Activated CD8-positive, alpha-beta memory T cell treated with anti-CD3 and anti-CD28 coated beads, Interleukin-2, amount 10 ng/mL, durations not matched to agents 7 days and 5 days (primary cell): ENCODE data around the gene LMO4. TPM values are rescaled to one million over a fixed set of nuclear protein-coding genes. Genes with fewer than 3 reads are reported as not detected.

Experiments
- ATAC-seq: fragments of 150-1000 bp; cut with Tn5 transposase; one replicate; pipeline ENCODE4 v1.10.0; 2021; ENCODE audit warnings: moderate library complexity
- CTCF ChIA-PET: fragments of 350-600 bp; sonication (Branson Sonifier 250); formaldehyde crosslinking; loops from one replicate; lab custom pipeline; 2021; ENCODE audit warnings: antibody characterized with exemption; lab: Charles Lee
- DNase-seq: peaks from one replicate; pipeline ENCODE4 v3.0.0-alpha.2; 2020
- H3K27ac Mint-ChIP-seq: one replicate; pipeline ENCODE4 v1.8.0; 2021; ENCODE audit warnings: mild to moderate bottlenecking, mixed read lengths
- H3K27me3 Mint-ChIP-seq: one replicate; pipeline ENCODE4 v1.8.0; 2021; ENCODE audit warnings: mixed read lengths
- H3K36me3 Mint-ChIP-seq: one replicate; pipeline ENCODE4 v1.8.0; 2021; ENCODE audit warnings: mild to moderate bottlenecking, mixed read lengths
- H3K4me1 Mint-ChIP-seq: one replicate; pipeline ENCODE4 v1.8.0; 2021; ENCODE audit warnings: mixed read lengths
- H3K4me3 Mint-ChIP-seq: one replicate; pipeline ENCODE4 v1.8.0; 2021; ENCODE audit warnings: mild to moderate bottlenecking, moderate library complexity, mixed read lengths
- H3K9me3 Mint-ChIP-seq: one replicate; pipeline ENCODE4 v1.8.0; 2022; ENCODE audit warnings: low read depth, mixed read lengths
- total RNA-seq, 2 experiments: library from RNA; stranded (reverse); gene quantifications; one replicate each; pipeline ENCODE4 v1.2.3, GENCODE V29; 2021

The LMO4 gene
- total RNA-seq, 2 experiments from 2014 or later = 49.2 to 63.7 TPM

DNA sequence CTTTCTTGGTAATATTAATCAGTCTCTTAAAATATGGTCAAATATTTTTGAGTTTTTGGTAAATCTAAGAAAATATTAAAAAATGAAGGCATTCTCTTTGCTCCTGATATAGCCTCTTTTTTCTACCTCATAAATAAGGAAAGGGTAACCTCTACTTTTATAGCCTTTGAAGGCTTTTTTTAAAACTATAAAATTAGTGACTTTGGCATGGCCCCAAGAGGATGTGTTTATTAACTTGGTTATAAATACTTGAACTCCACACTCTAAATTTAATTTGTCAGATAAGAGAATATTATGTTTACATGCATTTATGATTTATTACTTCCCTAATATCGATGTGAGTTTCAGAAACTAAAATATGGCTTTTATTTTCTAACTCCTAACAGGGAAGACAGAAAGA, 60.3 kb downstream of the LMO4 start:
- Mint-ChIP-seq H3K36me3 (no peaks in the 10 kb centered on the region), H3K4me3 (no peak overlapping the region), H3K9me3 (no peaks in the 10 kb centered on the region), H3K4me1 (no peaks in the 10 kb centered on the region), H3K27me3 (no peaks in the 10 kb centered on the region), H3K27ac (no peak overlapping the region)
- CTCF ChIA-PET = no interaction called here
- DNase-seq (no peak), ATAC-seq (no peak)

DNA sequence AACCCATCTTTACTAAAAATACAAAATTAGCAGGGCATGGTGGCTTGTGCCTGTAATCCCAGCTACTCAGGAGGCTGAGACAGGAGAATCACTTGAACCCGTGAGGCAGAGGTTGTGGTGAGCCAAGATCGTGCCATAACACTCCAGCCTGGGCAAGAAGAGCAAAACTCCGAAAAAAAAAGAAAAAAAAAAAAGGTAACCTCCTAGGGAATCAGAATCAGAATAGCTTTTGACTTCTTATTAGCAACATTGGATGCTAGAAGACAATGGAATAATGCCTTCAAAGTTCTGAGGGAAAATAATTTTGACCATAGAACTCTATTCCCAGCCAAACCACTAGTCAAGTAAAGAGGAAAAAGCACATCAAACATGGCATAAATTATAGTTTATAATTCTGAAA, 60.9 kb downstream of the LMO4 start:
- ATAC-seq = no peak
- CTCF ChIA-PET = no interaction called here
- Mint-ChIP-seq H3K9me3 (no peaks in the 10 kb centered on the region), H3K27me3 (no peaks in the 10 kb centered on the region), H3K36me3 (no peaks in the 10 kb centered on the region), H3K4me1 (no peaks in the 10 kb centered on the region), H3K27ac (no peak overlapping the region), H3K4me3 (no peak overlapping the region)
- DNase-seq = no peak

DNA sequence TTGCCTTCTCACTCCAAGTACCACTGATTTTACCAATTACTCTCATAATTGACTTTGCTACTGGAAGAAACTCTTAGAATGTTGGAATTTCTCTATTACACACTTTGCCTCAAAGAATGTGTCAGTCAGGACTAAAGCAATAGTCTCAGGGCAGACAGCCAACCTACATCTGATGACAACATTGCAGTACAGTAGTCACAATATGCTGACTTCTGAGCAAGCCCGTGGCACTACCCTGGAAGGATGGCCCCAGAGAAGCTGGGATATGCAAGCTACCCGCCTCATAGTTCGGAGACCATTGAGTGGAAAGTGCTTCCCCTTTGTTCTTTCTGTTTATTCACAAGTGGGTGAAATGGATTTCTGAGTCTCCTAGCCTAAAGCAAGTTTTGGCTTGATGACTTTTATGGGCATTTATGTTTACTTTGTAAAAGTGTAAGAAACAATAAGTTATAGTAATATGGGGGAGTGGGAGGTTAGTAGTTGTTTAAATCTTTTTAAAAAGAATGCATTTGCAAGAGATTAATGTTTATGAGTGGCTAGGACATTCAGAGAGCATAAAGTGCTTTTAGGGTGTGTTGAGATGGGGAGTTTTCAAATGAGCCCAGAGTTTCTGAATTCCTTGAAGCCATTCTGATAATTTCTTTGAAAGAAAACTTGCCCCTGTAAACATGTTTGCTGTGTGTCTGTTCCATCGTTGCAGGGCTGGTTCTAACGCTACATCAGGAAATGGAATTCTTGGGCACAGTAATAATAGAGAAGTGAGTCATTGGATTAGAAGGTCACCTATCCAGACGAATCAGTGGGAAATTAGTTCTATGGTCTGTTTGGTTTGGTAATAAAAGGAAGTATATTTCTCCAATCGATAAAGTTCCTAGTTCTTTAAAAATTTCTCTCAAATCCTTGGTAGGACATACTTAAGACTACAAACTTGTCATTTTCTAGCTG, 63.8 kb downstream of the LMO4 start:
- no peak for ATAC-seq
- Mint-ChIP-seq H3K4me3 (no peak overlapping the region), H3K4me1 (no peaks in the 10 kb centered on the region), H3K27me3 (no peaks in the 10 kb centered on the region), H3K27ac (no peak overlapping the region), H3K36me3 (no peaks in the 10 kb centered on the region), H3K9me3 (no peaks in the 10 kb centered on the region)
- CTCF ChIA-PET = no interaction called here
- DNase-seq = no peak

DNA sequence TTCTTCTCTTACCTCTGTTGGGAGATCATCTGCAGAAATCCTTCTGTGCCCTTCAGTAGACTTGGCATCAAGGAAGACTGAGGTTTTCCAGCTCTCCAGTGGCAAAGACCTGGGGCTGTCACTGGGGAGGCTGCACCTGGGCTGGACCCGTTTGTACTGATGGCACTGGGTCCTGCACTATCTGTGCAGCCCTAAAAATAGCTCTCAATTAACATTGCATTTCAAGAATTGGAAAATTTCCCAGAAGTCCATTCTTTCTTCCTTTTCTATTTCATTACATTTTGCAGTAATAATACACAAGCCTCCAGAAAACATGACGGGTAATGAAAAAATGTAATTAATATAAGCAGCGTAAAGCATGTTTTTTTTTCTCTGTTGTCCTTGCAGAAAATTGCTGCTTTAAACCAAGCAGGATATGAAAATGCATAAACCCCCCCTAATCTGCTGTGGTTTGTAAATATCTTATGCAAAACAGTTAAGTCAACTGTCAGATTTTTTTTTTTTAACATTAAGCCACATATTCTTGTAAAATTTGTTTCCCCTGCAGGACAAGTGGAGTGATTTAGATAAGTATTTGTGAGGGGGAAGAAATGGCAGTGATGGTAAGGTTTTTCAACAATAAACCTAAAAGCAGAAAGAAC, 64.9 kb downstream of the LMO4 start:
- no peaks in the 10 kb centered on the region for H3K9me3 Mint-ChIP-seq
- CTCF ChIA-PET = no interaction called here

DNA sequence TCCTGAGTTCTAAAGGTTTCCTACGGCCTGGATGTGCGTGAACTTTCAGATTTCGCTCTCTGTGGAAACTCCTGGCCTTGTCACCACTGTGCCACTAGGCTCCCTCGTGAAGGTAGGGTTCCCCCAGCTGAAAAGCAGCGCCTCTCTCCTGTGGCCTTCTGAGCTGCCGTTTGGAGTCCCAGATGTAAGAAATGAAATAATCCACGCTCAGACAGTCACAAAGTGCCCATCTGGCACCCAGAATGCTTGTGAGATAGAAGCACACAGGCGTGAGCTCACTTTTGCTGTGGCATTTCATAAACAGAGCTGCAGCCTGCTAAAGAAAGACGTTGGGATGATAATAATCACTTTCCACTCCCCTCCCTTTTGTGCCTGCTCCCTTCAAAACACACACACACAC, 65.8 kb downstream of the LMO4 start:
- Mint-ChIP-seq H3K27me3 (no peaks in the 10 kb centered on the region), H3K4me1 (no peaks in the 10 kb centered on the region), H3K4me3 (no peak overlapping the region), H3K27ac (no peak overlapping the region), H3K36me3 (no peaks in the 10 kb centered on the region), H3K9me3 (no peaks in the 10 kb centered on the region)
- DNase-seq (no peak), ATAC-seq (no peak)
- CTCF ChIA-PET = no interaction called here

More for the DNA sequence above, 64.9 kb downstream of the LMO4 start:
- Mint-ChIP-seq H3K4me1 (no peaks in the 10 kb centered on the region), H3K27ac (no peak overlapping the region), H3K4me3 (no peak overlapping the region), H3K27me3 (no peaks in the 10 kb centered on the region), H3K36me3 (no peaks in the 10 kb centered on the region)
- no peak for DNase-seq
- no peak for ATAC-seq

DNA sequence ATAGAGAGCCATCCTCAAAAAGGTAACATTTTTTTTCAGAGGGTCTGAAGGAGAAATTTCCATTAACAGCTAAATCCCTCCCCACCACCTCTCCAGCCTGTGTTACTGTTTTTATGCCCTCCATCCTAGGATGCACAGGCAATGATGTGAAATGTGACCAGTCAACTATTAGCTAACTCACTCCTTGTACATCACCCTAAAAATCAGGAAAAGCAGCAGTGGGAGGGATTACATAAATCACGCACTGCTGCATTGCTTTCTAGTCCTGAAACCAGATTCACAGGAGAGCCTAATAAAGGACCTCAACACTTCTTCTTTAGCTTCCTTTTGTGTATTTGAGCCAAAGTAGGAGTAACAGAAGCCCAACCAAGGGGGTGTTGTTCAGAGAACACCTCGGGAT, 66.3 kb downstream of the LMO4 start:
- no peaks in the 10 kb centered on the region for H3K4me1 Mint-ChIP-seq
- H3K27me3 Mint-ChIP-seq = no peaks in the 10 kb centered on the region
- DNase-seq (no peak), ATAC-seq (no peak)
- H3K4me3 Mint-ChIP-seq = no peak overlapping the region
- H3K36me3 Mint-ChIP-seq = no peaks in the 10 kb centered on the region
- CTCF ChIA-PET = no interaction called here
- no peaks in the 10 kb centered on the region for H3K9me3 Mint-ChIP-seq
- no peak overlapping the region for H3K27ac Mint-ChIP-seq
